Activated CD4-positive, CD25-positive, alpha-beta regulatory T cell treated with anti-CD3 and anti-CD28 coated beads, Interleukin-2, amount 50 U/mL, for 24 hours (primary cell): ENCODE measurements around the gene ARHGEF37.
A peak's percentile ranks its signal among the peaks of the same experiment; 100 is the strongest.
"Not testable (repeated sequence)": the region's sequence is repeated elsewhere in the genome, so short reads cannot be mapped to it uniquely, and the experiment has no call there.

Experiments
- ATAC-seq, 2 donors: fragments of 150-1000 bp; cut with Tn5 transposase; one replicate each; pipeline ENCODE4 v1.10.0; 2021; ENCODE audit warnings: mild to moderate bottlenecking in 1 of 2, moderate library complexity in 1 of 2

Gene ARHGEF37, protein sequence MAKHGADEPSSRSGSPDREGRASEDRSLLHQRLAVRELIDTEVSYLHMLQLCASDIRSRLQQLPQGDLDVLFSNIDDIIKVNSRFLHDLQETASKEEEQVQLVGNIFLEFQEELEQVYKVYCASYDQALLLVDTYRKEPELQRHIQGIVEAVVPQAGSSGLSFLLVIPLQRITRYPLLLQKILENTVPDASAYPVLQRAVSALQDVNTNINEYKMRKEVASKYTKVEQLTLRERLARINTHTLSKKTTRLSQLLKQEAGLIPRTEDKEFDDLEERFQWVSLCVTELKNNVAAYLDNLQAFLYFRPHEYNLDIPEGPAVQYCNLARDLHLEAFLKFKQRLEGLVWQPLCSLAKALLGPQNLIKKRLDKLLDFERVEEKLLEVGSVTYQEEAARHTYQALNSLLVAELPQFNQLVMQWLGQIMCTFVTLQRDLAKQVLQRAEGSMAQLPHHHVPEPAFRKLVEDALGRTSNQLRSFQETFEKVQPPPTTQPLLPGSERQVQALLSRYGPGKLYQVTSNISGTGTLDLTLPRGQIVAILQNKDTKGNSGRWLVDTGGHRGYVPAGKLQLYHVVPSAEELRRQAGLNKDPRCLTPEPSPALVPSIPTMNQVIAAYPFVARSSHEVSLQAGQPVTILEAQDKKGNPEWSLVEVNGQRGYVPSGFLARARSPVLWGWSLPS

DNA sequence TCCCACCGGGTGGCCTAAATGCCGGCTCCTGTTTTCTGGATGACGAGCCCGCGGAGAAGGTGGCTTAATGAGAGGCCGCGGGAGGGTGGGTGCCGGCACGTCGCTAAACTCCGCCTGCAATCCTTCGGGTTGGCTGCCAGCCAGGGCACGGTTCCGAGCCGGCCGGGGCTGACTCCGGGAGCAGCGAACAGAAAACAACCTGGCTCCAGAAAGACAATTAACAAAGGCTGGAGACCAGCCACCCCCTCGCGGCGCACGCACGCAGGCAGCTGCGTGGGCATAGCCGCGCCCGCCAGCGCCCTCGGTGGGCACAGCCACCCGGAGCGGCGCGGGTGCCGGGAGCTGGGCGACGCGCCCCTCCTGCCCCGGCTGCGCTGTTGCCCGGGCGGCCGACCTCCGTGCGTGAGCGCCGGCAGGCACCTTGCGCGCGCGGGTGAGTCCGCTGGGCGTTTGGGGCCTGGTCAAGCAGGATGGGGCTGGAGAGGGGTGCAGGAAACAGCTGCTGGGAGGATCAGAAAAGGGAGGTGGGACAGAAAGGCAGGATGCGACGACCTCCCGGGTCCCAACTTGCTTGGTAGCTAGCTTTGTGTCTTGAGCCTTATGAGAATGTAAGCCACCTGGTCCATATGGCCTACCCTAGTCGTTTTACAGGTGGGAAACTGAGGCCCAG is at the start of gene ARHGEF37:
Gene ARHGEF37 (plus strand): TSS at position 307 of the 670 bp plus-strand sequence. CDS start 16,272 bp downstream, outside the sequence.
- peak; percentile 57 to 63 for ATAC-seq

DNA sequence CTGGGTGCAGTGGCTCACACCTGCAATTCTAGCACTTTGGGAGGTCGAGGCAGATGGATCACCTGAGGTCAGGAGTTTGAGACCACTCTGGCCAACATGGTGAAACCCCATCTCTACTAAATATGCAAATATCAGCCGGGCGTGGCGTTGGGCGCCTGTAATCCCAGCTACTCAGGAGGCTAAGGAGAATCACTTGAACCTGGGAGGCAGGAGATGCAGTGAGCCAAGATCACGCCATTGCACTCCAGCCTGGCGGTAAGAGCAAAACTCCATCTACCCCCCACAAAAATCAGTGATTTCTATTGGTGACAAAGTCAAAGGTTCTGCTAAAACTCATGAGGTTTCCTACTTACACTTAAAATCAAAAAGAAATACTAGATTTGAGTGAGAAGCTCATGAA is 48.9 kb upstream of the ARHGEF37 start:
- ATAC-seq = no peak

- not testable (repeated sequence) for ATAC-seq
Measured at GRCh38 chr5:149535787-149536186, 45.5 kb upstream of the ARHGEF37 start.

DNA sequence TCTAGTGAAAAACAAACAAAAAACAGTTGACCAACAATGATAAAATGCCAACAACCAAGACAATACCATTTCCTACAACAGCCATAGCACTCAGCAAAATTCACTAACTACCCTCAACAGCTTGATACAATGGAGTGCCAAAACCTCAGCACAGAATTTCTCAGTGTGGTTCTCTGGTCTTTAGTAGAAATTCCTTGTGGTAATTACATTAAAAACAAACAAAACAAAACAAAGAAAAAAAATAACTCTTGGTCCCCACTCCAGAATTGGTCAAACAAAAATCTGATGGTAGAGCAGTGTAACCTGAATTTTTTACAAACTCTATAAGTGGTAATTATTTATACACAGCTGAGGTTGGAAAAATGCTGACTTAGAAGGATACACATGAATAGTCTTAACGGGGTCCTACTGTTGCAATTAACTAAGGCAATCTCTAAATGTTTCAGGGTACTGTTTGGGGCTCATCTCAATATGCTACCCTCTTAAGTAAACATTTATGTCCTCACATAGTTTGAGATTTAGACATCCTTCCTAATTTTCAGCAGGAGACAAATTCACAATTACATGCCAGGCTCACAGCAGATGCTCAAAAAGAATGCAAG is 43.8 kb upstream of the ARHGEF37 start:
- no peak for ATAC-seq

DNA sequence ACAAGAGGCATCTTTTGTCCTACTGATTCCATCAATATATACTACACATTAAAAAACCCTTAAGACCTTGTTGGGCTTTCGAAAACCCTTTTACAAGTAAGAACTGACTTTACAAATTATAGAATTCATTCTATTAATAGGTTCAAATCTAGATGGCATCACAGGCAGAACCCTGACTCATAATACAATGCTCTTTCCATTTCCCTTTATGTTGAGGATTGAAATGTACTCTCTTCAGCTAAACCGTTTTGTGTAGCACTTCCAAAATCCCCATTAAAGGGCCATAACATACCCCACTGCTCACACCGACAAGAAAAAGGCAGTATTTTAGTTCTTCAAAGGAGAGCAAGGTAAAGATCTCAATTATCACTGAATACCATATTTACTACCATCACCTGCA is 41.2 kb upstream of the ARHGEF37 start:
- peak; percentile 43 to 68 for ATAC-seq

DNA sequence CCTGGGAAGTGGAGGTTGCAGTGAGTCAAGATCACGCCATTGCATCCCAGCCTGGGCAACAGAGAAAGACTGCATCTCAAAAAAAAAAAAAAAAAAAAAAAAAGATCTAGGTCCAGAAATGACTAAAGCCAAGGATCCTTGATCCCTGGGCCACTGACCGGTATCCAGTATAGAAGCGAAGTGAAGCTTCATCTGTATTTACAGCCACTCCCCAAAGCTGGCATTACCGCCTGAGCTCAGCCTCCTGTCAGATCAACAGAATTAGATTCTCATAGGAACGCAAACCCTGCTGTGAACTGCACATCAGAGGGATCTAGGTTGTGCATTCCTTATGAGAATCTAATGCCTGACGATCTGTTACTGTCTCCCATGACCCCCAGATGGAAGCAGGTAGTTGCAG is 39.4 kb upstream of the ARHGEF37 start:
- ATAC-seq = no peak

- no peak for ATAC-seq
Measured at GRCh38 chr5:149543361-149544027, 37.8 kb upstream of the ARHGEF37 start.

DNA sequence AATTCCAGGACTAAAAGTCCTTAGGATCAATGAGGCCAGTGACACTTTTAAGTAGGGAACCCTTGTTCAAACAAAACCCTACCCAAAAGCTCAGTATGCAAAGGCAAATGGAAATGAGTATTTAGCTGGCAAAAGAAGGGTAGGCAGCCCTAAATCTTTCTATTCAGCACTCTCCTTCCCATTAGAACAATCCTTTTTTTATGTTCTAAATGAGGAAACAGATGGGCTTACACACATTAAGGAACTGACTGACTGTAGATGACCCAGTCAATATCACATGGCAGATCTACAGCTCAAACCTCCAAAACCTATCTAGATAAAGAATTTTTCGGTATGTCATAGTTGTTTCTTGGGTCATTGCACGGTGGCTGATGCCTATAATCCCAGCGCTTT is 37.3 kb upstream of the ARHGEF37 start:
- no peak for ATAC-seq

DNA sequence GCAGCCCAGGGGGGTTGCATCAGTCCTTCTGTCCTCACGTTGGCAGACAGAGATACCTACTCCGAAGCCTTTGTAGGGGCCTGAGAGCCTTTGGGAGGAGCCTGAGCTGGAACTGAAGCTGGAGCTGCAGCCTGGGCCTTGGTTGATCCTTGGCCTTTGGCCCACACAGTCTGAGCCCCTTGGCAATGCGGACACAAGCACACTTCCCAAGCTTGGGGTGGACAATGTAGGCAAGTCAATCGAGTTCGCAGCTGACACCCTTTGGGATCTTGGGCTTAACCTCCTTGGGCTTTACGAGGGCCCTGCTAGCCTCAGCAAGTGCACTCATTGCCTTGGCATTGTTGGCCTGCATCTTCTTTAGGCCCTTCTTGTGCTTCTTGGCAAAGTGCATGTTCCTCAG is 36.0 kb upstream of the ARHGEF37 start:
- no peak for ATAC-seq

DNA sequence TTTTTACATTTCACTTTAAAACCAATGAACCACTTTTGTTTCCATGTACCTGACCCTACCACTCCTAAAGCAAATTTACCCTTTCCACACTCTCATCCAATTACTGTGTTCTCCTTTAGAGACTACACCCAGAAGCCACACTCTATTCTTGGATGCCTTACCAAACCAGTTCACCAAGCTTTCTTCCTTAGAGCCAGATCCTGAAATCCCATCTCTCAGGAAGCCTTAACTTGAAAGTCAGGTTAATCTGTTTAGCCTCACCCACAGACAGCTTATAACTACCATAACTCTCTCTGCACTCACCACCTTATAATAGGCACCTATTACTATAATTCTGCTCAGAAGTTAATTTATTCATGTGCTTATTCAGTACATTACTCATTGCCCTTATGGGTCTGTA is 34.3 kb upstream of the ARHGEF37 start:
- peak in 1 of 2 donors; percentile 11 for ATAC-seq

- no peak for ATAC-seq
Measured at GRCh38 chr5:149549461-149550267, 31.6 kb upstream of the ARHGEF37 start.

GRCh38 chr5:149550268-149550583 is 31.1 kb upstream of the ARHGEF37 start:
- ATAC-seq = no peak

DNA sequence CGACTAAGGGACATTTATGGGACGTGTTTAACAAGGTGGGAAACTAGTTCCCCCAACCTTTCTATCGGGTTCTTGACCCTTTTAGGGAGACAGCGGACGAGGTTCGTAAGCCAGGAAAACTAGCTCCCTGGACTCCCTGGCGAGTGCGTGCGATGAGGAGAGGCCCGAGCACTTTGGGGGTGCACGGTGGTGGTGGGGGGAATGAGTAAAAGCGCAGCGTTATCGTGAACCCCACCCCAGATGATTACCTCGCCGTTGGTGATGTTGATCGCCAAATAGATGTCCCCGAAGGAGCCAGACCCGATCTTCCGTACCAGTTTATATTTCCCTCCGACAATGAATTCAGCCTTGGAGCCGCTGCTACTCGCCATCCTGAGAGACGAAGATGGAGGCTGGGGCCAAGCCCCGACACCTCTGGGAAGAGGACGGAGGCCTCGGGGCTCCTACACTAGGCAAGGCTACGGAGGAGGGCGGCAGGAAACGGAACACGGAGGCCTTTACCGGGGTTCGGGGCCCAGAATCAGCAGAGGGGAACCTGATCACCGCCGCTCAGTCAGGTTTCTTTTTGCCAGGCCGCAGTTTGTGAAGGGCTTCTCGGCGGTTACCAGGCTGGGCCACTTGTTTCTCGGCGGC is 30.6 kb upstream of the ARHGEF37 start:
- peak; percentile 0 to 6 for ATAC-seq

- ATAC-seq = peak; percentile 85 to 88
Measured at GRCh38 chr5:149551227-149552037, 29.9 kb upstream of the ARHGEF37 start, which contains the start of gene CSNK1A1. Gene CSNK1A1 (minus strand): TSS chr5:149551439. CDS start chr5:149550964, 475 bp downstream.

- no peak for ATAC-seq
Measured at GRCh38 chr5:149552038-149552494, 29.2 kb upstream of the ARHGEF37 start.

- ATAC-seq = no peak
Measured at GRCh38 chr5:149552553-149553160, 28.6 kb upstream of the ARHGEF37 start.

DNA sequence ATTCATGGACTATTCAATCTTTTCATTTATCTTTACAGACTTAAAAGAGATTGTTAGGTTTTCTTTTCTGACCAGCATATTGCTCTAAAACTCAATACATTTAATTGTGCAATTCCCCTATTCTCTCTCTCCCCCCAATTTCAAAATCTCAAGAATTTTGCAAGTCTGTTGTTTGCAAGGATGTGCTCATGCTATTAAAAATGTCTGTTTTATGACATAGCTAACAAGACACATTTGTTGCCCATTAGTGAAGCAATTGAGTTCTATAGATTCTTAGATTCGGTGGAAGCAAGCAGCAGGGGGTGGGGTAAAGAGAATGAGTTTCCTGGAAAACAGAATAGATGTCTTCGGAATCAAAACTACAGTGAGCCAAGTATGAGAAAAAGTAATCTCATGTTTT is 21.6 kb upstream of the ARHGEF37 start:
- no peak for ATAC-seq

- peak; percentile 89 to 91 for ATAC-seq
Measured at GRCh38 chr5:149561848-149562247, 19.4 kb upstream of the ARHGEF37 start.

- no peak for ATAC-seq
Measured at GRCh38 chr5:149563466-149563865, 17.8 kb upstream of the ARHGEF37 start.
